CD8-positive, alpha-beta memory T cell (primary cell): ENCODE data around the gene PTPN14. TPM values are rescaled to one million over a fixed set of nuclear protein-coding genes. Genes with fewer than 3 reads are reported as not detected.
"Not testable (repeated sequence)": the region's sequence is repeated elsewhere in the genome, so short reads cannot be mapped to it uniquely, and the experiment has no call there.

Experiments used
- CTCF ChIA-PET: fragments of 350-600 bp; sonication (Branson Sonifier 250); formaldehyde crosslinking; loops from one replicate; lab custom pipeline; 2021; ENCODE audit warnings: antibody characterized with exemption; lab: Charles Lee
- POLR2A ChIA-PET: fragments of 350-600 bp; sonication (Branson Sonifier 250); formaldehyde crosslinking; loops from one replicate; lab custom pipeline; 2021; ENCODE audit warnings: antibody characterized with exemption; lab: Charles Lee
- DNase-seq, 5 donors: peaks; one replicate each; pipeline versions ENCODE4 v3.0.0 to v3.0.0-alpha.2; 2020 to 2022; ENCODE audit warnings: mixed read lengths in 1 of 5
- H3K27ac ChIP-seq: one replicate; pipeline ENCODE4 v1.7.0; 2013; ENCODE audit warnings: low read depth, mild to moderate bottlenecking, low read length, moderate library complexity
- H3K27me3 ChIP-seq: 2 replicates; pipeline ENCODE4 v1.7.0; 2013; ENCODE audit warnings: low read length, mild to moderate bottlenecking; ENCODE audit not compliant: insufficient read depth, poor library complexity, severe bottlenecking
- H3K36me3 ChIP-seq: 2 replicates; pipeline ENCODE4 v1.7.0; 2013; ENCODE audit warnings: mild to moderate bottlenecking, low read length, moderate library complexity; ENCODE audit not compliant: insufficient read depth
- H3K4me1 ChIP-seq: 2 replicates; pipeline ENCODE4 v1.7.0; 2013; ENCODE audit warnings: mild to moderate bottlenecking, low read length, moderate library complexity; ENCODE audit not compliant: insufficient read depth
- H3K4me3 ChIP-seq: 2 replicates; pipeline ENCODE4 v1.7.0; 2013; ENCODE audit warnings: mild to moderate bottlenecking, low read length
- H3K9me3 ChIP-seq: 2 replicates; pipeline ENCODE4 v1.7.0; 2013; ENCODE audit warnings: mild to moderate bottlenecking, low read length
- H3K27ac Mint-ChIP-seq, 8 donors: one replicate each; pipeline ENCODE4 v1.8.0; 2020 to 2021; ENCODE audit warnings: mixed read lengths in 8 of 8, mild to moderate bottlenecking in 6 of 8, inconsistent platforms in 3 of 8, moderate library complexity in 3 of 8
- H3K27me3 Mint-ChIP-seq, 2 donors: one replicate each; pipeline ENCODE4 v1.8.0; 2020 to 2021; ENCODE audit warnings: mixed read lengths in 2 of 2, mild to moderate bottlenecking in 1 of 2, moderate library complexity in 1 of 2
- H3K36me3 Mint-ChIP-seq, 3 donors: one replicate each; pipeline ENCODE4 v1.8.0; 2020 to 2021; ENCODE audit warnings: mixed read lengths in 3 of 3, inconsistent platforms in 1 of 3, mild to moderate bottlenecking in 1 of 3
- H3K4me1 Mint-ChIP-seq, 3 donors: one replicate each; pipeline ENCODE4 v1.8.0; 2020 to 2021; ENCODE audit warnings: mixed read lengths in 3 of 3, inconsistent platforms in 1 of 3, mild to moderate bottlenecking in 1 of 3
- H3K4me3 Mint-ChIP-seq, 7 donors: one replicate each; pipeline ENCODE4 v1.8.0; 2020 to 2021; ENCODE audit warnings: mixed read lengths in 7 of 7, mild to moderate bottlenecking in 6 of 7, moderate library complexity in 4 of 7, inconsistent platforms in 2 of 7
- H3K9me3 Mint-ChIP-seq, 5 donors: one replicate each; pipeline ENCODE4 v1.8.0; 2020 to 2022; ENCODE audit warnings: mixed read lengths in 5 of 5, mild to moderate bottlenecking in 3 of 5, moderate library complexity in 2 of 5, inconsistent platforms in 1 of 5
- polyA plus RNA-seq: library from polyadenylated mRNA; unstranded; fragments of 300-500 nt; fragmentation: Illumina TruSeq; gene quantifications from one replicate; pipeline ENCODE4 v1.2.3, GENCODE V29; 2021
- total RNA-seq, 2 experiments: library from RNA; stranded (reverse); gene quantifications; one replicate each; pipeline ENCODE4 v1.2.3, GENCODE V29; 2021

The PTPN14 gene
- total and polyA plus RNA-seq, 3 experiments from 2014 or later = 0.70 to 0.91 (median 0.79) TPM

- no peak for DNase-seq
- H3K27ac Mint-ChIP-seq = no peak overlapping the region
- POLR2A ChIA-PET = no interaction called here
- H3K36me3 Mint-ChIP-seq = no peaks in the 10 kb centered on the region
- no peak overlapping the region for H3K4me3 Mint-ChIP-seq
- CTCF ChIA-PET = no interaction called here
- Histone ChIP-seq H3K9me3 (no peaks in the 10 kb centered on the region), H3K27me3 (no peaks in the 10 kb centered on the region), H3K36me3 (no peaks in the 10 kb centered on the region), H3K4me1 (no peaks in the 10 kb centered on the region), H3K4me3 (no peak overlapping the region), H3K27ac (no peak overlapping the region)
- no peaks in the 10 kb centered on the region for H3K9me3 Mint-ChIP-seq
- H3K4me1 Mint-ChIP-seq = no peaks in the 10 kb centered on the region
- H3K27me3 Mint-ChIP-seq = peaks cover 2 to 21% of the 10 kb centered on the region in 2 donors
These were observed 19.3 kb downstream of the PTPN14 start for GRCh38 chr1:214532070-214532469.

- H3K4me3 ChIP-seq = no peak overlapping the region
- no peak for DNase-seq
- Mint-ChIP-seq H3K36me3 (no peaks in the 10 kb centered on the region), H3K4me1 (peaks cover 0 to 4% (median 0%) of the 10 kb centered on the region in 3 donors), H3K9me3 (no peaks in the 10 kb centered on the region), H3K27me3 (peaks cover 5 to 37% of the 10 kb centered on the region in 2 donors), H3K27ac (no peak overlapping the region), H3K4me3 (no peak overlapping the region)
- no peaks in the 10 kb centered on the region for H3K36me3 ChIP-seq
- ChIA-PET POLR2A (no interaction called here), CTCF (no interaction called here)
- H3K27me3 ChIP-seq = no peaks in the 10 kb centered on the region
- H3K4me1 ChIP-seq = no peaks in the 10 kb centered on the region
- no peaks in the 10 kb centered on the region for H3K9me3 ChIP-seq
- no peak overlapping the region for H3K27ac ChIP-seq
These were observed 25.8 kb downstream of the PTPN14 start for GRCh38 chr1:214525535-214526019.

- Histone ChIP-seq H3K36me3 (no peaks in the 10 kb centered on the region), H3K4me1 (no peaks in the 10 kb centered on the region), H3K9me3 (no peaks in the 10 kb centered on the region), H3K27ac (no peak overlapping the region), H3K4me3 (no peak overlapping the region), H3K27me3 (no peaks in the 10 kb centered on the region)
- H3K4me3 Mint-ChIP-seq = no peak overlapping the region
- no peak overlapping the region for H3K27ac Mint-ChIP-seq
- DNase-seq = no peak
- ChIA-PET CTCF (no interaction called here), POLR2A (no interaction called here)
- no peaks in the 10 kb centered on the region for H3K36me3 Mint-ChIP-seq
- peaks cover 5 to 36% of the 10 kb centered on the region in 2 donors for H3K27me3 Mint-ChIP-seq
- peaks cover 0 to 4% (median 0%) of the 10 kb centered on the region in 3 donors for H3K4me1 Mint-ChIP-seq
- H3K9me3 Mint-ChIP-seq = no peaks in the 10 kb centered on the region
These were observed 26.6 kb downstream of the PTPN14 start for GRCh38 chr1:214524824-214525223.

GRCh38 chr1:214523124-214523824 lies 28.1 kb downstream of the PTPN14 start:
- Mint-ChIP-seq H3K4me1 (peaks cover 0 to 4% (median 0%) of the 10 kb centered on the region in 3 donors), H3K27ac (no peak overlapping the region), H3K4me3 (no peak overlapping the region), H3K27me3 (peaks cover 5 to 36% of the 10 kb centered on the region in 2 donors), H3K36me3 (no peaks in the 10 kb centered on the region), H3K9me3 (no peaks in the 10 kb centered on the region)
- POLR2A ChIA-PET = no interaction called here
- Histone ChIP-seq H3K27me3 (no peaks in the 10 kb centered on the region), H3K4me1 (no peaks in the 10 kb centered on the region), H3K36me3 (no peaks in the 10 kb centered on the region), H3K9me3 (no peaks in the 10 kb centered on the region), H3K27ac (no peak overlapping the region), H3K4me3 (no peak overlapping the region)
- no peak for DNase-seq
- CTCF ChIA-PET = no interaction called here

GRCh38 chr1:214521458-214521857 lies 29.9 kb downstream of the PTPN14 start:
- peaks cover 3 to 41% of the 10 kb centered on the region in 2 donors for H3K27me3 Mint-ChIP-seq
- DNase-seq, H3K27me3 ChIP-seq, H3K4me3 ChIP-seq, H3K9me3 ChIP-seq, CTCF ChIA-PET, H3K27ac ChIP-seq, H3K4me3 Mint-ChIP-seq, H3K9me3 Mint-ChIP-seq, H3K4me1 Mint-ChIP-seq, H3K36me3 Mint-ChIP-seq, POLR2A ChIA-PET, H3K27ac Mint-ChIP-seq, H3K36me3 ChIP-seq, H3K4me1 ChIP-seq: not testable (repeated sequence)

- POLR2A ChIA-PET = no interaction called here
- DNase-seq = no peak
- Mint-ChIP-seq H3K9me3 (no peaks in the 10 kb centered on the region), H3K27ac (no peak overlapping the region), H3K4me3 (no peak overlapping the region), H3K36me3 (no peaks in the 10 kb centered on the region), H3K4me1 (peaks cover 0 to 4% (median 0%) of the 10 kb centered on the region in 3 donors), H3K27me3 (peaks cover 4 to 41% of the 10 kb centered on the region in 2 donors)
- Histone ChIP-seq H3K4me1 (peaks cover 8% of the 10 kb centered on the region), H3K27ac (no peak overlapping the region), H3K27me3 (no peaks in the 10 kb centered on the region), H3K4me3 (no peak overlapping the region), H3K9me3 (no peaks in the 10 kb centered on the region), H3K36me3 (no peaks in the 10 kb centered on the region)
- CTCF ChIA-PET = no interaction called here
These were observed 30.7 kb downstream of the PTPN14 start for GRCh38 chr1:214520544-214521165.

GRCh38 chr1:214518361-214518760 lies 33.0 kb downstream of the PTPN14 start:
- Mint-ChIP-seq H3K4me1 (no peaks in the 10 kb centered on the region), H3K27ac (no peak overlapping the region), H3K36me3 (no peaks in the 10 kb centered on the region), H3K4me3 (no peak overlapping the region), H3K9me3 (no peaks in the 10 kb centered on the region), H3K27me3 (peaks cover 10 to 40% of the 10 kb centered on the region in 2 donors)
- no peaks in the 10 kb centered on the region for H3K9me3 ChIP-seq
- no peak overlapping the region for H3K4me3 ChIP-seq
- no peaks in the 10 kb centered on the region for H3K36me3 ChIP-seq
- no peak for DNase-seq
- H3K27me3 ChIP-seq = no peaks in the 10 kb centered on the region
- ChIA-PET POLR2A (no interaction called here), CTCF (no interaction called here)
- H3K4me1 ChIP-seq = peaks cover 10% of the 10 kb centered on the region
- H3K27ac ChIP-seq = no peak overlapping the region

GRCh38 chr1:214516434-214517326 lies 34.7 kb downstream of the PTPN14 start:
- H3K4me3 Mint-ChIP-seq = no peak overlapping the region
- no peaks in the 10 kb centered on the region for H3K27me3 ChIP-seq
- DNase-seq = no peak
- no peaks in the 10 kb centered on the region for H3K9me3 ChIP-seq
- no peaks in the 10 kb centered on the region for H3K36me3 Mint-ChIP-seq
- ChIA-PET CTCF (no interaction called here), POLR2A (no interaction called here)
- H3K36me3 ChIP-seq = no peaks in the 10 kb centered on the region
- H3K27ac Mint-ChIP-seq = peak overlapping the region in 1 of 8 donors; percentile 3
- peaks cover 10% of the 10 kb centered on the region for H3K4me1 ChIP-seq
- no peak overlapping the region for H3K4me3 ChIP-seq
- no peak overlapping the region for H3K27ac ChIP-seq
- no peaks in the 10 kb centered on the region for H3K4me1 Mint-ChIP-seq
- no peaks in the 10 kb centered on the region for H3K9me3 Mint-ChIP-seq
- peaks cover 10 to 38% of the 10 kb centered on the region in 2 donors for H3K27me3 Mint-ChIP-seq
